Vagina (tissue), 2 donors: ENCODE data around the gene EYS. TPM values are rescaled to one million over a fixed set of nuclear protein-coding genes. Genes with fewer than 3 reads are reported as not detected.

Experiments
- DNase-seq, 2 donors: peaks; one replicate each; pipeline ENCODE4 v3.0.0-alpha.2; 2017; ENCODE audit errors: extremely low spot score in 2 of 2
- H3K27ac ChIP-seq: fragments of 200-600 bp; sonication (generic); one replicate; pipeline ENCODE4 v1.5.1; 2019
- H3K27me3 ChIP-seq: fragments of 200-600 bp; sonication (generic); one replicate; pipeline ENCODE4 v1.5.1; 2019
- H3K36me3 ChIP-seq, 2 donors: fragments of 200-600 bp; sonication (generic); one replicate each; pipeline ENCODE4 v1.5.1; 2017 to 2019
- H3K4me1 ChIP-seq: fragments of 200-600 bp; sonication (generic); one replicate; pipeline ENCODE4 v1.5.1; 2019
- H3K4me3 ChIP-seq, 2 donors: fragments of 200-600 bp; sonication (generic); 1 replicate in 1 of 2; 2 replicates in 1 of 2; pipeline ENCODE4 v1.5.1; 2016 to 2019
- H3K9me3 ChIP-seq: fragments of 200-600 bp; sonication (generic); one replicate; pipeline ENCODE4 v1.5.1; 2019
- CTCF ChIP-seq, 3 experiments: fragments of 450-650 bp in 2 of 3; fragments of 200-600 bp in 1 of 3; sonication (generic) in 1 of 3; IDR thresholded peaks; one replicate each; pipeline ENCODE4 v1.5.1; 2017 to 2019; ENCODE audit warnings: antibody characterized with exemption in 3 of 3, mild to moderate bottlenecking in 2 of 3, moderate library complexity in 2 of 3
- POLR2A ChIP-seq, 2 donors: fragments of 450-650 bp; IDR thresholded peaks; one replicate each; pipeline ENCODE4 v1.6.1; 2017; ENCODE audit warnings: antibody characterized with exemption in 2 of 2, mild to moderate bottlenecking in 2 of 2, moderate library complexity in 2 of 2
- POLR2AphosphoS5 ChIP-seq, 2 donors: sonication (generic); formaldehyde crosslinking; IDR thresholded peaks; one replicate each; pipeline ENCODE4 v1.9.0; 2017; ENCODE audit warnings: antibody characterized with exemption in 2 of 2, mild to moderate bottlenecking in 2 of 2, low read depth in 1 of 2; ENCODE audit not compliant: insufficient read depth in 1 of 2
- intact Hi-C: fragments of 100-400 bp; cut with DNase I; formaldehyde crosslinking; loops from one replicate; pipeline ENCODE4 v1.15.1; 2023
- total RNA-seq: library from RNA; depleted of rRNA; stranded (reverse); fragments of >200 nt; gene quantifications from one replicate; pipeline ENCODE4 v1.2.3, GENCODE V29; 2016

EYS gene
- total RNA-seq, 1 donor from 2014 or later: not detected

- no peak overlapping the region for H3K27ac ChIP-seq
- H3K4me3 ChIP-seq: no peak overlapping the region
- H3K36me3 ChIP-seq: no peaks in the 10 kb centered on the region
- no peak for TF ChIP-seq POLR2AphosphoS5 (IDR thresholded peaks at IDR 0.05; ENCODE audit: insufficient read depth in 1 of 2, low read depth in 1 of 2)
- TF ChIP-seq POLR2A (IDR thresholded peaks at IDR 0.05): no peak
- TF ChIP-seq CTCF (IDR thresholded peaks at IDR 0.05): no peak
- H3K4me1 ChIP-seq: no peaks in the 10 kb centered on the region
- no peaks in the 10 kb centered on the region for H3K9me3 ChIP-seq
- H3K27me3 ChIP-seq: no peaks in the 10 kb centered on the region
- intact Hi-C loops: no loop called here
- DNase-seq: no peak
Measured at GRCh38 chr6:65191471-65191870, 515.6 kb downstream of the EYS start.

DNA sequence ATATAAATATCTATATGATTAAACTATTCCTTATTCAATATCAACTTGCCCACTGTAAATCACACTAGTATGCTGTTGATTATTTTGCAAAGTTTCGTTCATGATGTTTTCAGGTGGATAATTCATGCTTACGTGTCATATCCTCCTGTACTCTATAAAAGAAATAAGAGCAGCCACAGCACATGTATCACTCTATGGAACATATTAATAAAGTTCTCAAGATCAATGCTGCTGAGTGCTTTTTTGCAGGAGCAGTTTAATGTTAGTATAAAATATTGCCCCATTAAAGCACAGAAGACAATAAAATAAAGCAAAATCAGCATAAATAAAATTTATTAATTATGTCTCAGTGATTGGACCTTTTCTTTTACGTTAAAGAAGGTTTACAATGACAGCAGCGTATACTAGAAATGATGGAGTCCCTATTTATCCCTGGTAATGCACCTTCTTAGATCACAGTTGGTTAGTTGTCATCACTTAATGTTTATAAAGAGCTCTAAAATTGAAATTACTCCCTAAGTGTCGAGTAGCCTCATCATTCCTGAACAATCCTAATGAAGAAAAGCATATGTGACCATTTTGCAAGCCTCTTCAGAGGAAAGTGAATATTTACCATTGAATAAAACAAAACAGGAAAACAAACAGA, 517.7 kb downstream of the EYS start:
- no peak for DNase-seq
- Histone ChIP-seq H3K9me3 (no peaks in the 10 kb centered on the region), H3K36me3 (no peaks in the 10 kb centered on the region), H3K4me3 (no peak overlapping the region), H3K27ac (no peak overlapping the region), H3K27me3 (no peaks in the 10 kb centered on the region), H3K4me1 (no peaks in the 10 kb centered on the region)
- TF ChIP-seq CTCF (IDR thresholded peaks at IDR 0.05) (no peak), POLR2A (IDR thresholded peaks at IDR 0.05) (no peak), POLR2AphosphoS5 (IDR thresholded peaks at IDR 0.05; ENCODE audit: insufficient read depth in 1 of 2, low read depth in 1 of 2) (no peak)
- intact Hi-C loops: no loop called here

GRCh38 chr6:65186826-65187225, 520.2 kb downstream of the EYS start:
- no peaks in the 10 kb centered on the region for H3K27me3 ChIP-seq
- H3K4me1 ChIP-seq: no peaks in the 10 kb centered on the region
- DNase-seq: no peak
- H3K4me3 ChIP-seq: no peak overlapping the region
- H3K27ac ChIP-seq: no peak overlapping the region
- TF ChIP-seq POLR2AphosphoS5 (IDR thresholded peaks at IDR 0.05; ENCODE audit: insufficient read depth in 1 of 2, low read depth in 1 of 2) (no peak), CTCF (IDR thresholded peaks at IDR 0.05) (no peak), POLR2A (IDR thresholded peaks at IDR 0.05) (no peak)
- H3K36me3 ChIP-seq: no peaks in the 10 kb centered on the region
- H3K9me3 ChIP-seq: no peaks in the 10 kb centered on the region
- intact Hi-C loops: no loop called here

DNA sequence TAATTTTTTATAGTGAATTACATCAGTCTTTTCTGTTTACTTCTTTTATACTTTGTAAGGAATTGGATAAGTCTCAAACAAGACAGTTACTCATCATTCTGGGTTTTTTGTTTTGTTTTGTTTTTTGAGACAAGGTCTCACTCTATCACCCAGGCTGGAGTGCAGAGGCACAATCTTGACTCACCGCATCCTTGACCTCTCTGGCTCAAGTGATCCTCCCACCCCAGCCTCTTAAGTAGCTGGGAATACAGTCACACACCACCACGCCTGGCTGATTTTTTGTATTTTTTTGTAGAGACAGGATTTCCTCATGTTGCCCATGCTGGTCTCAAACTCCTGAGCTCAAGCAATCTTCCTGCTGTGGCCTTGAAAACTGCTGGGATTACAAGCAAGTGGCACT, 524.3 kb downstream of the EYS start:
- intact Hi-C loops: no loop called here

More for the DNA sequence above, 524.3 kb downstream of the EYS start:
- Histone ChIP-seq H3K4me1 (no peaks in the 10 kb centered on the region), H3K4me3 (no peak overlapping the region), H3K27me3 (no peaks in the 10 kb centered on the region), H3K36me3 (no peaks in the 10 kb centered on the region), H3K9me3 (no peaks in the 10 kb centered on the region), H3K27ac (no peak overlapping the region)
- DNase-seq: no peak
- no peak for TF ChIP-seq POLR2AphosphoS5 (IDR thresholded peaks at IDR 0.05; ENCODE audit: insufficient read depth in 1 of 2, low read depth in 1 of 2)
- no peak for TF ChIP-seq POLR2A (IDR thresholded peaks at IDR 0.05)
- TF ChIP-seq CTCF (IDR thresholded peaks at IDR 0.05): no peak
